Mucosa of gallbladder (tissue), 1 donor: ENCODE data around the gene COLEC12. TPM values are rescaled to one million over a fixed set of nuclear protein-coding genes. Genes with fewer than 3 reads are reported as not detected.

Experiments
- DNase-seq: peaks from one replicate; pipeline ENCODE4 v3.0.0-alpha.2; 2020; ENCODE audit warnings: low spot score
- total RNA-seq: library from RNA; stranded (reverse); gene quantifications from one replicate; pipeline ENCODE4 v1.2.1, GENCODE V29; 2021
- donor health status: DM: no; HTN: no; CAD: no.

Gene COLEC12
- total RNA-seq, 1 donor from 2014 or later = 4.9 TPM

- DNase-seq = no peak
Measured at GRCh38 chr18:289026-289425, 211.5 kb downstream of the COLEC12 start.

DNA sequence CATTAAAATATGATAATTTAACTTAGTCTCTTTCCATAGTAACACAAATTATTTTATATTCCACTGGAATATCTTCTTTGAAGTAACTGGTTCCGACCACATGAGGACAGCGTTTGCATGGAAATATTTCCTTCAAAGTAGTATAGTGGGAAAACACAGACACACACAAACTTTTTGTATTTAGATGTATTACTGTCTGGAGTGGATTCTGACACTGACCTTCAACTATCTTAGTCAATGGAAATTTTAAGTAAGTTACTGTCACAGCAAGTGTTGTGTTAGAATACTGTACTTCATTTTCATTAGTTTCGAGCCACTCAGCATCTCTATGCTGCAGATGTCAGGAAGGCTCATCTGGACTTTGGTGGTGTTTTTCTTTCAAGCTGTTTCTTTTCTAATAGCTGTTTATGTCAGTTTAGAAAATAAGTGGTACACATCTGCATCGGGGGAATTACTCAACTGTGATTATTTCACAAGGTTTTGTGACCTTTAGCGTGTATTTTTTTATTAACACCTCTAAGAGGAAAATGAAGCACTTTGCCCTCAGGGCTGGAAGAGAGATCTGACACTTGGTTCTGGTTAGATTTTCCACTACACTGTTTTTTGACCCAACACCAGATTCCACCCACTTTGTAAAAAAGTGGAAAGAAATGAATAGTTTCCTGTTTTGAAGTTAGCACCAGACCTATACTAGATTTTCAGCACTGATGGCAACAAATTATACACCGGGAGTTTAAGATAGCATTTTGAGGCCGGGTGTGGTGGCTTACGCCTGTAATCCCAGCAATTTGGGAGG, 213.8 kb downstream of the COLEC12 start:
- DNase-seq = no peak

- no peak for DNase-seq
Measured at GRCh38 chr18:285817-286216, 214.7 kb downstream of the COLEC12 start.

- no peak for DNase-seq
Measured at GRCh38 chr18:275486-275885, 225.0 kb downstream of the COLEC12 start.

- DNase-seq = no peak
Measured at GRCh38 chr18:274313-274712, 226.2 kb downstream of the COLEC12 start.

DNA sequence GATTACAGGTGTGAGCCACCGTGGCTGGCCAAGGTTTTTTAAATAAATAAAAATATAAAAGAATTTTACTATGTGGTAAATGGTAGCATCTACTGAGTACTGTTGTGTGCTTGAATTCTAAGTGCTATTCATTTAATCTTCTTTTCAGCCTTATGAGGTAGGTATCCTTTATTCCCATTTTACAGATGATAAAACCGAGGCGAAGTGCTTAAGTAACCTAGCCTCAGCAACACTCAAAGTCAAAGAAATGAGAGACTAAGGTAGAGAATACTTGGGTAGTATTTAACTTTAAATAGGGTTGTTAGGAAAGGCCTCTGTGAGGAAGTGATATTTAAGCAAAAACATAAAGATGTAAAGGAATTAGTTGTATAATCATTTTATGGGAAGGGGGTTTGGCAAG, 227.0 kb downstream of the COLEC12 start:
- no peak for DNase-seq

GRCh38 chr18:272650-273049, 227.9 kb downstream of the COLEC12 start:
- DNase-seq = no peak

DNA sequence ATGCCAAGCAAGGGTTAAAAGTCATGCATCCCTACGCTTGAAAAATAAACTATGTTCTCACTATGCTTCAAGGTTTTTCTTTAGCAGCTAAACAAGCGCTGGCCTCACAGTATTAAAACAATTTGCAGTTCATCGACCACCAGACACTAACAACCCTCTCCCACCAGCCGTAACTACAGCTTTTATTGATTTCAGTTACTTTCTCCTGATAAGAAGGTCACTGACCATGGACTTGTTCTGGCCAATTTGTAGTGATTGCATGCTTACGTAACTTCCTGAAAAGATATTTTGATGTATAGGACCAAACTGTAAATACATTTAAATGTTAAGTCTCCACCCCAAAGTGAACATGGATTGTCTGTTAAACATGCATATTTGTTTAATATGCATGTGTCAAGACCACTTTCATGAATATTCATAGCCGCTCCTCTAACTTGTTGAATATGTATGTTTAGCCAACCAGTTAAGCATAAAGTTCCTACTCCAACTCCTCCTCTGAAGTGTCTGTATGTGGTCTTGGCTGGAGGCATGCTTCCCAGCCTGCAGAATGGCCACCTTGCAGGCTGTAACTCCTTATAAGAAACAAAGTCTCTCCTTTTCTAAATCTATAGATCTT, 230.9 kb downstream of the COLEC12 start:
- no peak for DNase-seq

DNA sequence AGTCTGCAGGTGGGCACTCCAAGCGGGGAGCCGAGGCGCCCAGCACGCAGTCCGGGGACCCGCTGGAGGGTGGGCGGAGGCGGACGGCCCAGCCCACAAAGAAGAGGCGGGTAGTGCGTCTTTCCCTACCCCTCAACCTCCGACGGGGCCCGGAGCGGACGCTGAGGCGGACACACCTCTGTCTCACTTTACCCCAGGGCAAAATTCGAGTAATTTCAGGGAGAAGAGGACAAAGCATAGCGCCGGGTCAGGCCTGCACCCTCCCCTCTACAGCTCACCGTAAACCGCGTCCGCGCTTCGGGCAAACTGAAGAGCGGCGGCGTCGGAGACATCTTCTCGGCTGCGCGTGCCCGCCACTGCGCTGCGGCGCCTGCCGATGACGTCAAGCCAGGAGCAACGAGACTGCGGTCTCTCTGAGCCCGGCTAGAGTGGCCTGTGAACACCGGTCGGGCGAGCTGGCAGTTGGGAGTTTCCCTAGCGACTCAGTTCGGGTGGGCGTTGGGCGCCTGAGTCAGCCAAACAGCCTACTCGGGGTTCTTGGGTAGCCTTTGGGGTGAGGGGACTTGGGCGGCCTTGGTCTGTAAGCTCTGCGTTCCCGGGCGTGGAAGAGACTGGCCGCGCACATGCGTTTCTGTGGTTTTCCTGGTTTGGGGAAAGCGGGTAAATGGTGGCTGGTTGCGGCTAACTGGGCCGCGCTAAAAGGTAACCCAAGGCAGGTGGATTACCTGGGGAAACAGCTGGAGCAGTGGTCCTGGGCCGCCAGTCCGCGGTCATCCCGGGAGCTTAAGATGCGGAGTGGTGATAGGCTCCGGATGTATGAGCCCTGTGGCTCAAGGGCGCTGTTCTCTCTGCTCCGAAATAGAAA, 232.6 kb downstream of the COLEC12 start, which contains the start of gene THOC1:
TSS of gene THOC1 (minus strand) at position 360 of the 865 bp plus-strand sequence. CDS start at position 332, 28 bp downstream.
- DNase-seq = peak; percentile 94

- no peak for DNase-seq
Measured at GRCh38 chr18:267380-267687, 233.2 kb downstream of the COLEC12 start.

Other genes starting within 250 kb of the COLEC12 start
- 27.5 TPM for gene THOC1, start 232.7 kb downstream of the COLEC12 start, total RNA-seq
- gene CETN1, start 79.7 kb upstream of the COLEC12 start, total RNA-seq = not detected
- 0.46 TPM for gene CLUL1, start 96.3 kb upstream of the COLEC12 start, total RNA-seq
- gene TYMS, start 157.0 kb upstream of the COLEC12 start, total RNA-seq = 5.8 TPM
- 58.4 TPM for gene ENOSF1, start 211.9 kb upstream of the COLEC12 start, total RNA-seq